Activated naive CD4-positive, alpha-beta T cell treated with anti-CD3 and anti-CD28 coated beads for 36 hours (primary cell): ENCODE measurements around the gene OR2AE1. TPM values are rescaled to one million over a fixed set of nuclear protein-coding genes. Genes with fewer than 3 reads are reported as not detected.
"Not testable (repeated sequence)": the region's sequence is repeated elsewhere in the genome, so short reads cannot be mapped to it uniquely, and the experiment has no call there.

Experiments
- CTCF ChIA-PET: fragments of 350-600 bp; sonication (Branson Sonifier 250); formaldehyde crosslinking; loops from one replicate; lab custom pipeline; 2021; ENCODE audit warnings: antibody characterized with exemption; lab: Charles Lee
- DNase-seq: peaks from one replicate; pipeline ENCODE4 v3.0.0-alpha.2; 2020
- H3K27ac Mint-ChIP-seq: one replicate; pipeline ENCODE4 v1.8.0; 2021; ENCODE audit warnings: mild to moderate bottlenecking, mixed read lengths
- H3K27me3 Mint-ChIP-seq: one replicate; pipeline ENCODE4 v1.8.0; 2021; ENCODE audit warnings: low read depth, mixed read lengths
- H3K36me3 Mint-ChIP-seq: one replicate; pipeline ENCODE4 v1.8.0; 2021; ENCODE audit warnings: low read depth, mixed read lengths
- H3K4me1 Mint-ChIP-seq: one replicate; pipeline ENCODE4 v1.8.0; 2021; ENCODE audit warnings: low read depth, mixed read lengths
- H3K4me3 Mint-ChIP-seq: one replicate; pipeline ENCODE4 v1.8.0; 2021; ENCODE audit warnings: mild to moderate bottlenecking, moderate library complexity, mixed read lengths
- H3K9me3 Mint-ChIP-seq: one replicate; pipeline ENCODE4 v1.8.0; 2021; ENCODE audit warnings: mixed read lengths
- intact Hi-C: fragments of 100-400 bp; cut with micrococcal nuclease; formaldehyde crosslinking; loops from one replicate; pipeline ENCODE4 v1.15.1; 2023
- total RNA-seq, 2 experiments: library from RNA; stranded (reverse); gene quantifications; one replicate each; pipeline ENCODE4 v1.2.3, GENCODE V29; 2021

Gene OR2AE1
- total RNA-seq, 2 experiments from 2014 or later, result not detected

DNA sequence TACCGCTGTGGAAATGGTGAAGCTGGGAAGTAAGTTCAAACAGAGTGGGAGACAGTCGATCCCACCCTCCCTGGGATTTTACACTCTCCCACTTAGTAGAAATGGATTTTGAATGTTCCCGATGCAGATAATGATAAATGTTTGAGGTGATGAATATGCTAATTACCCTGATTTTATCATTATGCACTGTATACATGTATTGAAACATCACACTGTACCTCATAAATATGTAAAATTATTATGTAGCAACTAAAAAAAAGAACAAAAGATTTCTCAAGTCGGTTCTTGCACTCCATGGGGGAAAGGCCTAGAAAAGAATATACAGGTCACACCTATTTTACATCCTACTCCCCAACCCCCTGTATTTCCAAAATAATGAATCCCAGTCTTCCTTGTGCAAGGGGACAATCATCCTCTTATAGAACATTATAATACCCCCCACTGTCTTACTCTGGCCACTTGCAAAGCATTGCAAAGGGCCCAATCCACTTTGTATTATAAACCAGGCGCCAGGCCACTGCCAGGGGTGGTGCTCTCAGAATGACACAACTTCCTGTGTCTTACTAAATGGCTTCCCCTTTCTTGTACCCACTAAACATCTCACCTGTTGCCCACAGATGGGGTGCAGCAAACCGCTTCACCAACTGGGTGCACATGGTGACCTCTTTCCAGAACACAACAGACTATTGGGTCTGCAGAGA, 20.6 kb upstream of the OR2AE1 start:
- no peak overlapping the region for H3K27ac Mint-ChIP-seq
- no peaks in the 10 kb centered on the region for H3K27me3 Mint-ChIP-seq
- DNase-seq, result no peak
- H3K36me3 Mint-ChIP-seq, result peaks cover 28% of the 10 kb centered on the region
- H3K9me3 Mint-ChIP-seq, result no peaks in the 10 kb centered on the region
- CTCF ChIA-PET, result no interaction called here
- intact Hi-C loops, result no loop called here
- no peak overlapping the region for H3K4me3 Mint-ChIP-seq
- H3K4me1 Mint-ChIP-seq, result no peaks in the 10 kb centered on the region

- H3K27me3 Mint-ChIP-seq, result no peaks in the 10 kb centered on the region
- H3K27ac Mint-ChIP-seq, result no peak overlapping the region
- H3K9me3 Mint-ChIP-seq, result no peaks in the 10 kb centered on the region
- no peak for DNase-seq
- CTCF ChIA-PET, result interaction anchor here (0.7 kb wide), 1 partner anchor 83 kb away, joined by 3 read pairs; no protein-coding TSS in a partner anchor
- intact Hi-C loops, result no loop called here
- peaks cover 33% of the 10 kb centered on the region for H3K36me3 Mint-ChIP-seq
- no peak overlapping the region for H3K4me3 Mint-ChIP-seq
- no peaks in the 10 kb centered on the region for H3K4me1 Mint-ChIP-seq
Measured at GRCh38 chr7:99894738-99895137, 17.9 kb upstream of the OR2AE1 start.

- intact Hi-C loops, result no loop called here
- CTCF ChIA-PET, result no interaction called here
- no peak overlapping the region for H3K27ac Mint-ChIP-seq
- peaks cover 36% of the 10 kb centered on the region for H3K36me3 Mint-ChIP-seq
- no peak overlapping the region for H3K4me3 Mint-ChIP-seq
- no peak for DNase-seq
- no peaks in the 10 kb centered on the region for H3K9me3 Mint-ChIP-seq
- H3K4me1 Mint-ChIP-seq, result no peaks in the 10 kb centered on the region
- no peaks in the 10 kb centered on the region for H3K27me3 Mint-ChIP-seq
Measured at GRCh38 chr7:99893280-99893679, 16.4 kb upstream of the OR2AE1 start.

DNA sequence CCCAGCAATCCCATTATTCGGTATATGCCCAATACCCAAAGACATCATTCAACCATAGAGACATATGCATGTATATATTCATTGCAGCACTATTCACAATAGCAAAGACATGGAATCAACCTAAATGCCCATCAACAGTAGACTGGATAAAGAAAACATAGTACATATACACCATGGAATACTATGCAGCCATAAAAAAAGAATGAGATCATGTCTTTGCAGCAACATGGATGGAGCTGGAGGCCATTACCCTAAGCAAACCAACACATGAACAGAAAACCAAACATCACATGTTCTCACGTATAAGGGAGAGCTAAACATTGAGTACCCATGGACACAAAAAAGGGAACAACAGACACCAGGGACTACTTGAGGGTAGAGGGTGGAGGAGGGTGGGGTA, 13.5 kb upstream of the OR2AE1 start:
- DNase-seq, H3K4me1 Mint-ChIP-seq, CTCF ChIA-PET, intact Hi-C loops, H3K4me3 Mint-ChIP-seq, H3K9me3 Mint-ChIP-seq, H3K27ac Mint-ChIP-seq, H3K27me3 Mint-ChIP-seq: not testable (repeated sequence)
- peaks cover 34% of the 10 kb centered on the region for H3K36me3 Mint-ChIP-seq

DNA sequence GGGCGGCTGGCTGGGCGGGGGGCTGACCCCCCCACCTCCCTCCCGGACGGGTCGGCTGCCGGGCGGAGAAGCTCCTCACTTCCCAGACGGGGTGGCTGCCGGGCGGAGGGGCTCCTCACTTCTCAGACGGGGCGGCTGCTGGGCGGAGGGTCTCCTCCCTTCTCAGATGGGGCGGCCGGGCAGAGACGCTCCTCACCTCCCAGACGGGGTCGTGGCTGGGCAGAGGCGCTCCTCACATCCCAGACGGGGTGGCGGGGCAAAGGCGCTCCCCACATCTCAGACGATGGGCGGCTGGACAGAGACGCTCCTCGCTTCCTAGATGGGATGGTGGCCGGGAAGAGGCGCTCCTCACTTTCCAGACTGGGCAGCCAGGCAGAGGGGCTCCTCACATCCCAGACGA, 11.5 kb upstream of the OR2AE1 start:
- peaks cover 34% of the 10 kb centered on the region for H3K36me3 Mint-ChIP-seq

GRCh38 chr7:99881370-99881769, 4.5 kb upstream of the OR2AE1 start:
- H3K4me3 Mint-ChIP-seq, result no peak overlapping the region
- no peak for DNase-seq
- no peaks in the 10 kb centered on the region for H3K36me3 Mint-ChIP-seq
- no peaks in the 10 kb centered on the region for H3K27me3 Mint-ChIP-seq
- CTCF ChIA-PET, result no interaction called here
- no peaks in the 10 kb centered on the region for H3K9me3 Mint-ChIP-seq
- H3K4me1 Mint-ChIP-seq, result no peaks in the 10 kb centered on the region
- H3K27ac Mint-ChIP-seq, result no peak overlapping the region
- intact Hi-C loops, result no loop called here

More for the DNA sequence above, 11.5 kb upstream of the OR2AE1 start:
- H3K4me1 Mint-ChIP-seq, H3K9me3 Mint-ChIP-seq, H3K27me3 Mint-ChIP-seq, H3K27ac Mint-ChIP-seq, DNase-seq, intact Hi-C loops, H3K4me3 Mint-ChIP-seq, CTCF ChIA-PET: not testable (repeated sequence)

DNA sequence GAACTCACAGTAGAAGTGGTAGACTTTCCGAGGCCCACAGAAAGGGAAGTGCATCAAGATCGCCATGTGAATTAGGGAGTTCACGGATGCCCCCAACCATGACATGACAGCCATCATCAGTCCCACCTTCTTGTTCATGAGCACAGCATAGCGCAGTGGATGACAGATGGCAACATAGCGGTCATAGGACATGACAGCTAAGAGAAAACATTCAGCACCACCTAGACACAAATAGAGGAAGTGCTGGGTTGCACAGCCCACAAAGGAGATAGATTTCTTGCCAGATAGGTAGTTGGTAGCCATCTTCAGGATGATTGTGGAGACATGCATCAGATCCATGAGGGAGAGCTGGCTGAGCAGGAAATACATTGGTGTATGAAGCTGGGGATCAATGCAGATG, 342 bp downstream of the OR2AE1 start:
- Mint-ChIP-seq H3K4me1 (no peaks in the 10 kb centered on the region), H3K36me3 (no peaks in the 10 kb centered on the region), H3K27me3 (peaks cover under 1% of the 10 kb centered on the region), H3K4me3 (no peak overlapping the region), H3K9me3 (no peaks in the 10 kb centered on the region), H3K27ac (no peak overlapping the region)
- CTCF ChIA-PET, result interaction anchor here (1.2 kb wide), 1 partner anchor 31 kb away, joined by 3 read pairs; no protein-coding TSS in a partner anchor
- no peak for DNase-seq
- intact Hi-C loops, result no loop called here

- CTCF ChIA-PET, result no interaction called here
- DNase-seq, result no peak
- intact Hi-C loops, result no loop called here
- Mint-ChIP-seq H3K27me3 (peaks cover 8% of the 10 kb centered on the region), H3K4me1 (no peaks in the 10 kb centered on the region), H3K9me3 (no peaks in the 10 kb centered on the region), H3K36me3 (no peaks in the 10 kb centered on the region), H3K4me3 (no peak overlapping the region), H3K27ac (no peak overlapping the region)
Measured at GRCh38 chr7:99868246-99868645, 8.6 kb downstream of the OR2AE1 start.

DNA sequence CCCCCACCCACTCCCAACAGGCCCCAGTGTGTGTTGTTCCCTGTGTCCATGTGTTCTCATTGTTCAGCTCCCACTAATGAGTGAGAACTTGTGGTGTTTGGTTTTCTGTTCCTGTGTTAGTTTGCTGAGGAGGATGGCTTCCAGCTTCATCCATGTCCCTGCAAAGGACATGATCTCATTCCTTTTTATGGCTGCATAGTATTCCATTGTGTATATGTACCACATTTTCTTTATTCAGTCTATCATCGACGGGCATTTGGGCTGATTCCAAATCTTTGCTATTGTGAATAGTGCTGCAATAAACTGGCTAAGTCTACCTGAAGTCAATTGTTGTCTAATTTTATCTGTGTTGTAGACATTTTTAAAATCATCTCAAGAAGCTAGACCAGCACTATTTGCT, 9.4 kb downstream of the OR2AE1 start:
- H3K27ac Mint-ChIP-seq, H3K36me3 Mint-ChIP-seq, H3K27me3 Mint-ChIP-seq, DNase-seq, H3K4me3 Mint-ChIP-seq, H3K4me1 Mint-ChIP-seq, CTCF ChIA-PET, H3K9me3 Mint-ChIP-seq, intact Hi-C loops: not testable (repeated sequence)

GRCh38 chr7:99863847-99864440, 12.9 kb downstream of the OR2AE1 start:
- CTCF ChIA-PET, result interaction anchor here (0.6 to 1.2 kb wide), 3 partner anchors 53 to 301 kb away, joined by 3 to 5 read pairs (median 5); no protein-coding TSS in a partner anchor
- H3K27ac Mint-ChIP-seq, result no peak overlapping the region
- no peaks in the 10 kb centered on the region for H3K4me1 Mint-ChIP-seq
- no peak for DNase-seq
- no peak overlapping the region for H3K4me3 Mint-ChIP-seq
- intact Hi-C loops, result no loop called here
- H3K36me3 Mint-ChIP-seq, result no peaks in the 10 kb centered on the region
- no peaks in the 10 kb centered on the region for H3K9me3 Mint-ChIP-seq
- H3K27me3 Mint-ChIP-seq, result peaks cover 3% of the 10 kb centered on the region

- H3K4me3 Mint-ChIP-seq, result no peak overlapping the region
- H3K36me3 Mint-ChIP-seq, result no peaks in the 10 kb centered on the region
- DNase-seq, result no peak
- CTCF ChIA-PET, result interaction anchor here (0.6 kb wide), 1 partner anchor 417 kb away, joined by 3 read pairs; no protein-coding TSS in a partner anchor
- peaks cover 3% of the 10 kb centered on the region for H3K27me3 Mint-ChIP-seq
- no peaks in the 10 kb centered on the region for H3K9me3 Mint-ChIP-seq
- intact Hi-C loops, result no loop called here
- no peaks in the 10 kb centered on the region for H3K4me1 Mint-ChIP-seq
- no peak overlapping the region for H3K27ac Mint-ChIP-seq
Measured at GRCh38 chr7:99860281-99861127, 16.3 kb downstream of the OR2AE1 start.

- CTCF ChIA-PET, result no interaction called here
- Mint-ChIP-seq H3K36me3 (no peaks in the 10 kb centered on the region), H3K4me3 (no peak overlapping the region), H3K27ac (no peak overlapping the region), H3K4me1 (no peaks in the 10 kb centered on the region), H3K27me3 (peaks cover 3% of the 10 kb centered on the region), H3K9me3 (no peaks in the 10 kb centered on the region)
- intact Hi-C loops, result no loop called here
- no peak for DNase-seq
Measured at GRCh38 chr7:99855236-99855635, 21.6 kb downstream of the OR2AE1 start.
